Adrenal gland (tissue), 5 donors: ENCODE results near the gene AWAT2.

ENCODE experiments used
- POLR2A ChIP-seq, 2 donors: fragments of 450-650 bp; IDR thresholded peaks; one replicate each; pipeline ENCODE4 v1.6.1; 2017; ENCODE audit warnings: antibody characterized with exemption in 2 of 2, mild to moderate bottlenecking in 2 of 2, moderate library complexity in 1 of 2
- TF ChIP-seq, protein P1 (sequence below), 6 experiments: fragments of 450-650 bp in 4 of 6; fragments of 200-600 bp in 2 of 6; sonication (generic) in 1 of 6; IDR thresholded peaks; 1 replicate in 5 of 6; 2 replicates in 1 of 6; pipeline versions ENCODE4 v1.5.1 to v1.8.0; 2016 to 2021; ENCODE audit warnings: antibody characterized with exemption in 6 of 6, mild to moderate bottlenecking in 2 of 6, moderate library complexity in 1 of 6
- donor health status: DM: no; HTN: no; CAD: no.

GRCh38 chrX:70009049-70009448, 40.7 kb downstream of the AWAT2 start:
- TF ChIP-seq, protein P1, sequence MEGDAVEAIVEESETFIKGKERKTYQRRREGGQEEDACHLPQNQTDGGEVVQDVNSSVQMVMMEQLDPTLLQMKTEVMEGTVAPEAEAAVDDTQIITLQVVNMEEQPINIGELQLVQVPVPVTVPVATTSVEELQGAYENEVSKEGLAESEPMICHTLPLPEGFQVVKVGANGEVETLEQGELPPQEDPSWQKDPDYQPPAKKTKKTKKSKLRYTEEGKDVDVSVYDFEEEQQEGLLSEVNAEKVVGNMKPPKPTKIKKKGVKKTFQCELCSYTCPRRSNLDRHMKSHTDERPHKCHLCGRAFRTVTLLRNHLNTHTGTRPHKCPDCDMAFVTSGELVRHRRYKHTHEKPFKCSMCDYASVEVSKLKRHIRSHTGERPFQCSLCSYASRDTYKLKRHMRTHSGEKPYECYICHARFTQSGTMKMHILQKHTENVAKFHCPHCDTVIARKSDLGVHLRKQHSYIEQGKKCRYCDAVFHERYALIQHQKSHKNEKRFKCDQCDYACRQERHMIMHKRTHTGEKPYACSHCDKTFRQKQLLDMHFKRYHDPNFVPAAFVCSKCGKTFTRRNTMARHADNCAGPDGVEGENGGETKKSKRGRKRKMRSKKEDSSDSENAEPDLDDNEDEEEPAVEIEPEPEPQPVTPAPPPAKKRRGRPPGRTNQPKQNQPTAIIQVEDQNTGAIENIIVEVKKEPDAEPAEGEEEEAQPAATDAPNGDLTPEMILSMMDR (IDR thresholded peaks at IDR 0.05) = no peak
- TF ChIP-seq POLR2A (IDR thresholded peaks at IDR 0.05) = no peak
